ENCODE measurements around the gene SSU72. TPM values are rescaled to one million over a fixed set of nuclear protein-coding genes. Genes with fewer than 3 reads are reported as not detected.
"Not testable (repeated sequence)": the region's sequence is repeated elsewhere in the genome, so short reads cannot be mapped to it uniquely, and the experiment has no call there.

Gene SSU72
- total RNA-seq, 3 donors from 2014 or later, result 117 to 123 (median 120) TPM

DNA sequence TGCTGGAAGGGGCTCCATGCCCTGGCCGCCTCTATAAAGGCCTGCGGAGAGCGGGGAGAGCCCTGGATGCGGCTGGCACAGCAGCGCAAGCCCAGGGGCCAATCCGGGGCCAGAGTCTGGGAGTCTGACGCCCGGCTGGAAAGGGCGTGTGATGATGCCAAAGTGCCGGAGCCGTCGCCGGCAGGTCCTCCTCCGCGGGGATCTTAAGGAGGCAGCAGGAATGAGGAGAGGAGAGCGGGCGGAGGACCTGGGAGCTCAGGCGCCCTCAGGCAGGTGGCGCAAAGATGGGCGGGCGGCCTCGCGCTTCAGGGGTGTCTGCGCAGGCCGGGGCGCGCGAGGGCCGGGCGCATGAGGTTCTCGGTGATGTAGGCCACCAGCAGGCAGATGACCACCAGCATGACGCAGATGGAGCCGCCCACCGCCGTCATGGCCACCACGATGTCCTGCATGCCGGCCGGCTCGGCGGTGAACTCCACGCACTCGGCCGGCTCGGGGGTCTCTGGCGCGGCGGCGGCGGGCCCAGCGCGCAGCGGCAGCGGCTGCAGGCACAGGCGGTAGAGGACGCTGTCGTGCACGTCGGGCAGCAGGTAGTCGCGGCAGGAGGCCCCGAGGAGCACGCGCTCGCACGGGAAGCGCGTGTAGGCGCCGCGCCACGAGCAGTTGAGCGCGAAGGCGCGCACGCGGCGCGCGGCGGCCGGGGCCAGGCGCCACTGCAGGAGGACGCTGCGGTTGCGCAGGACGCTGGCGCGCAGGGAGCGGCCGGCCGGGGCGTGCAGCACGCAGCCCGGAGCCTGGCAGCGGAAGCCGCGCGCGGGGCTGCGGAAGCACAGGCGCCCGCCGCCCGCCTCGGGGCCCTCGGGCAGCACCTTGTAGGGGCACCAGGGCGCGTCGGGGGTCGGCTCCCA is 24.6 kb upstream of the SSU72 start:
- Histone ChIP-seq H3K4me3 (no peak overlapping the region), H3K9me3 (no peaks in the 10 kb centered on the region), H3K36me3 (ENCODE audit: low read depth) (no peaks in the 10 kb centered on the region), H3K4me1 (ENCODE audit: low read depth) (peaks cover 12% of the 10 kb centered on the region)
- ATAC-seq (peak; percentile 73), DNase-seq (peak in 1 of 3 donors; percentile 58)
- intact Hi-C loops (cut with DNase I, micrococcal nuclease), result no loop called here
- TF ChIP-seq, protein P1, sequence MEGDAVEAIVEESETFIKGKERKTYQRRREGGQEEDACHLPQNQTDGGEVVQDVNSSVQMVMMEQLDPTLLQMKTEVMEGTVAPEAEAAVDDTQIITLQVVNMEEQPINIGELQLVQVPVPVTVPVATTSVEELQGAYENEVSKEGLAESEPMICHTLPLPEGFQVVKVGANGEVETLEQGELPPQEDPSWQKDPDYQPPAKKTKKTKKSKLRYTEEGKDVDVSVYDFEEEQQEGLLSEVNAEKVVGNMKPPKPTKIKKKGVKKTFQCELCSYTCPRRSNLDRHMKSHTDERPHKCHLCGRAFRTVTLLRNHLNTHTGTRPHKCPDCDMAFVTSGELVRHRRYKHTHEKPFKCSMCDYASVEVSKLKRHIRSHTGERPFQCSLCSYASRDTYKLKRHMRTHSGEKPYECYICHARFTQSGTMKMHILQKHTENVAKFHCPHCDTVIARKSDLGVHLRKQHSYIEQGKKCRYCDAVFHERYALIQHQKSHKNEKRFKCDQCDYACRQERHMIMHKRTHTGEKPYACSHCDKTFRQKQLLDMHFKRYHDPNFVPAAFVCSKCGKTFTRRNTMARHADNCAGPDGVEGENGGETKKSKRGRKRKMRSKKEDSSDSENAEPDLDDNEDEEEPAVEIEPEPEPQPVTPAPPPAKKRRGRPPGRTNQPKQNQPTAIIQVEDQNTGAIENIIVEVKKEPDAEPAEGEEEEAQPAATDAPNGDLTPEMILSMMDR (IDR thresholded peaks at IDR 0.05), result no peak

DNA sequence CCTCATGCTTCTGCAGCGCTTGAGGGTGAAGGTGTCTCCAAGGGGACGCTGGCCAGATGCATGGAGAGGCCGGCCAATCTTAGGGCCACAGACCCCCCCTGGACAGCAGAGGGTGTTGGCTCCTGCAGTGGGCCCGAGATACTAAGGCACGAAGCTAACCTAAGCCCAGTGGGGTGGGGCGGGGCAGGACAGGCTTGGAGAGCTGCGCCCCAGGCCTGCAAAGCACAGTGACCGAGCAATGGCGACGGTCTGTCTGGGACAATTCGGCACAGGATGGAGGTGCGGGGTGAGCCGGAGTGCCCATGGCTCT is 24.0 kb upstream of the SSU72 start:
- intact Hi-C loops (cut with DNase I, micrococcal nuclease), result no loop called here
- Histone ChIP-seq H3K36me3 (ENCODE audit: low read depth) (no peaks in the 10 kb centered on the region), H3K4me1 (ENCODE audit: low read depth) (peaks cover 12% of the 10 kb centered on the region), H3K4me3 (no peak overlapping the region), H3K9me3 (no peaks in the 10 kb centered on the region)
- ATAC-seq (no peak), DNase-seq (peak in 1 of 3 donors; percentile 52)
- TF ChIP-seq, protein P1 (IDR thresholded peaks at IDR 0.05), result no peak

DNA sequence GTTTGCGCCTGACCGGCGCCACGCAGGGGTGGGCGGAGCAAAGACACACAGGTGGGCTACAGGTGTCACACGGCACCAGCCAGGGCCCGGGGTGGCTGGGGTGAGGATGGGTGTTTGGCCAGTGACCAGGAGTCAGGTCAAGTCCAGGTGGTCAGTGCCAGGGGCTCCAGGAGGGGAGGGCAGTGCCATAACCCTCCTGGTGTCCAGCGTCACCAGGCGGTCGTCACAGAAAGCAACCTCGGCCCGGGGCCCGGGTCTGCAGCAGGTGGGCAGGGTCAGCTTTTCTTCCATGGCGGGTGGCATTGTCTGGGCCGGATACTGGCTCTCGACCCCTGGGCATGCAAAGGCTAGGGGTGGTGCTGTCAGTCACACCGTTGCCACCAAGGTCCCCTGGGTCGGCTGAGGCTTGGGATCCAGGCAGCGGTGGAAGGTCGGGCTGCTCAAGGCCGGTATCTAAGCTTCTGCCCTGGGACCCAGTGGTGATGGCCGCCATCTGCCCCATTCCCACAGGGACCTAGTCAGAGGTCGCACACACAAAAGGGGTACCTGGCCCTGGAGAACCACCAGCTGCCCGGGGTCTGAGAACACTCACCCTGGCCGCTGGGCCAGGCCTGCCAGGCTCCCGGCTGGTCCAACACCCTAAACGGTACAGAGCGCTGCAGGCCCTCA is 23.5 kb upstream of the SSU72 start:
- ATAC-seq (no peak), DNase-seq (peak in 1 of 3 donors; percentile 49)
- intact Hi-C loops (cut with DNase I, micrococcal nuclease), result no loop called here

DNA sequence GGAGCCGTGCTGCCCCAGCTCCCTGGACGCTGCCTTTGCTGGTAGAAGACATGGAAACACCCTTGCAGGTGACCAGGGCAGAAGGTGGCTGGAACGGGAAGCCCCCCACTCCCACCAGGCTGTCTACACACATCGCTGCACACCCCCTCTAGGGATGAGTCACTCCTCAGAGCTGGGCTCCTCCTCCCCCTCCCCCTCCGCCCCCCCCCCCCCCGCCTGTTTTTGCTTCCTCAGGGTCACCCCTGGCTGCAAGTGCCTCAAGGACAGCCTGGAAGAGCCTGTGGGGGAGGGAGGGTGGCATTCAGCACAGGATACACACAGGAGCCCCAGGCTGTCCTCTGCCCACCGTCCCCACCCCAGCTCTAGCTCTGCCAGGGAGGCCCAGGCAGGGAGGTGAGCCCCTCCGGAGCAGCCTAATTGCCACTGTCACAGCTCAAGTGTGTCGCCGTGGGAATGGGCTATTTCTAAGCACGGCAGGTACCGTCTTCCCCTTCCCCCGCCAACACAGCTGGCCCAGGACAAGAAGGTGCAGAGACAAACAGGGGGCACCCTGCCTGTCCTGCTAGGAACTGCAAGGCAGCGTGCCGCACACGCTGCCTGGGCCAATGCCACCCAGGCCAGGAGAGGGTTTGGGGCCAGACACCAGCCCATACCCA is 22.7 kb upstream of the SSU72 start:
- ATAC-seq (peak; percentile 52), DNase-seq (peak in 1 of 3 donors; percentile 43)
- intact Hi-C loops (cut with DNase I, micrococcal nuclease), result no loop called here
- Histone ChIP-seq H3K4me3 (no peak overlapping the region), H3K4me1 (ENCODE audit: low read depth) (peaks cover 12% of the 10 kb centered on the region), H3K9me3 (no peaks in the 10 kb centered on the region), H3K36me3 (ENCODE audit: low read depth) (no peaks in the 10 kb centered on the region)
- TF ChIP-seq, protein P1 (IDR thresholded peaks at IDR 0.05), result peak; percentile 11

More for the DNA sequence above, 23.5 kb upstream of the SSU72 start:
- no peaks in the 10 kb centered on the region for H3K36me3 ChIP-seq (ENCODE audit: low read depth)
- no peak overlapping the region for H3K4me3 ChIP-seq
- H3K4me1 ChIP-seq (ENCODE audit: low read depth), result peaks cover 12% of the 10 kb centered on the region
- TF ChIP-seq, protein P1 (IDR thresholded peaks at IDR 0.05), result no peak
- no peaks in the 10 kb centered on the region for H3K9me3 ChIP-seq

DNA sequence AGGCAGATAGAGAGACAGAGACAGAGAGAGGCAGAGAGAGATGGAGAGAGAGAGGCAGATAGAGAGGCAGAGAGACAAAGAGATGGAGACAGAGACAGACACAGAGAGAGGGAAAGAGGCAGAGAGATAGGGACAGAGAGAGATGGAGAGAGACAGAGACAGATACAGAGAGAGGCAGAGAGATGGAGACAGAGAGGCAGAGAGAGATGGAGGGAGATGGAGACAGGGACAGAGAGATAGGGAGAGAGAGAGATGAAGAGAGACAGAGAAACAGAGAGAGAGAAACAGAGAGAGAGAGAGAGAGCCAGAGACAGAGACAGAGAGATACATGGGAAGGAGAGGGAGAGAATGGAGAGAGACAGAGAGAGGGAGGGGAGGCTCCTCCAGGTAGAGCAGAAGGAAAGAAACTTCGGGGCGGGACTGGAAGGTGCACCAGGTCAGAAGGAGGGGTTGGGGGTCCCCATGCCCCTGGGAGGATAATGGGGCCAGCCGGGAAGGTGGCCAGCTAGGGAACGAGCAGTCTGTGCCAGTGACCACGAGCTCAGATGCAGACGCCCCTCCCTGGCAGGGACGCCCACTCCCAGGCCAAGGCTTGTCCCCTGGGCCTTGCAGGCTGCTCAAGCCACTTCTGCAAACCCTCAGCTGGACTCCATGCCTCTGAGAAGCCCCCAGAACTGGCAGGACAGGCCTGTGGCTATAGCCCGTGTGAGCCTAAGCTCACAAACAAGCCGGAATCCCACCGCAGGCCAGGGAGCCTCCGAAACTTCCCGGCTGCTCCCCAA is 22.0 kb upstream of the SSU72 start:
- H3K36me3 ChIP-seq (ENCODE audit: low read depth), result no peaks in the 10 kb centered on the region
- no peak overlapping the region for H3K4me3 ChIP-seq
- DNase-seq, result peak in 1 of 3 donors; percentile 37
- TF ChIP-seq, protein P1 (IDR thresholded peaks at IDR 0.05), result no peak
- no peak for ATAC-seq
- intact Hi-C loops (cut with DNase I, micrococcal nuclease), result no loop called here
- H3K4me1 ChIP-seq (ENCODE audit: low read depth), result peaks cover 12% of the 10 kb centered on the region
- H3K9me3 ChIP-seq, result no peaks in the 10 kb centered on the region

DNA sequence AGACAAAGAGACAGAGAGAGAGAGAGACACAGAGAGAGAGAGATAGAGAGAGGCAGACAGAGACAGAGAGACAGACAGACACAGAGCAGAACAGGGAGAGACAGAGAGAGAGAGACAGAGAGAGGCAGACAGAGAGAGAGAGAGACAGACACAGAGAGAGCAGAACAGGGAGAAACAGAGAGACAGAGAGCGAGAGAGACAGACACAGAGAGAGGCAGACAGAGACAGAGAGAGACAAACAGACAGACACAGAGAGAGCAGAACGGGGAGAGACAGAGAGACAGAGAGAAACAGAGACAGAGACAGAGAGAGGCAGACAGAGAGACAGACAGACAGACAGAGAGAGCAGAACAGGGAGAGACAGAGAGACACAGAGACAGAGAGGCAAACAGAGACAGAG is 20.7 kb upstream of the SSU72 start:
- DNase-seq; H3K4me1 ChIP-seq (ENCODE audit: low read depth); H3K9me3 ChIP-seq; H3K4me3 ChIP-seq; intact Hi-C loops (cut with DNase I, micrococcal nuclease); H3K36me3 ChIP-seq (ENCODE audit: low read depth); ATAC-seq: not testable (repeated sequence)
